Mucosa of descending colon (tissue), 3 donors: ENCODE data around the gene GAK. TPM values are rescaled to one million over a fixed set of nuclear protein-coding genes. Genes with fewer than 3 reads are reported as not detected.

Source experiments
- ATAC-seq: fragments of 200-7000 bp; cut with Tn5 transposase; one replicate; pipeline ENCODE4 v1.9.1; 2020; ENCODE audit warnings: mild to moderate bottlenecking, moderate library complexity
- DNase-seq, 3 donors: peaks; one replicate each; pipeline ENCODE4 v3.0.0-alpha.2; 2020
- H3K36me3 ChIP-seq: fragments of 200-600 bp; one replicate; pipeline ENCODE4 v1.8.0; 2021; ENCODE audit warnings: low read depth, mild to moderate bottlenecking
- H3K4me1 ChIP-seq: fragments of 200-600 bp; one replicate; pipeline ENCODE4 v1.8.0; 2021; ENCODE audit warnings: low read depth, mild to moderate bottlenecking
- H3K4me3 ChIP-seq: fragments of 200-600 bp; one replicate; pipeline ENCODE4 v1.8.0; 2021; ENCODE audit warnings: mild to moderate bottlenecking
- H3K9me3 ChIP-seq: fragments of 200-600 bp; one replicate; pipeline ENCODE4 v1.8.0; 2021; ENCODE audit warnings: mild to moderate bottlenecking
- intact Hi-C, 2 donors: fragments of 100-400 bp; cut with DNase I in 1 of 2; cut with micrococcal nuclease in 1 of 2; formaldehyde crosslinking; loops; one replicate each; pipeline versions ENCODE4 v1.11.0 to v1.11.1; 2022; cut with DNase I, micrococcal nuclease
- total RNA-seq, 3 donors: library from RNA; stranded (reverse); fragmentation: NEBNext Ultra II Directional in 2 of 3; extraction: Animal tissue kit (Norgen Biotek cat#: 25700) in 2 of 3; gene quantifications; one replicate each; pipeline versions ENCODE4 v1.2.1 to v1.2.4, GENCODE V29; 2021 to 2023
- TF ChIP-seq, protein P1 (sequence below): fragments of 200-600 bp; IDR thresholded peaks from one replicate; pipeline ENCODE4 v1.8.0; 2022; ENCODE audit warnings: antibody characterized with exemption, mild to moderate bottlenecking
- donor health status: DM: no; HTN: no; CAD: no; lungs with moderate emphysema.
- donor health status: DM: no; HTN: no; CAD: no.
- donor health status: DM: no; HTN: yes; CAD: no.

The GAK gene
- total RNA-seq, 3 donors from 2014 or later: 155 to 259 (median 244) TPM

DNA sequence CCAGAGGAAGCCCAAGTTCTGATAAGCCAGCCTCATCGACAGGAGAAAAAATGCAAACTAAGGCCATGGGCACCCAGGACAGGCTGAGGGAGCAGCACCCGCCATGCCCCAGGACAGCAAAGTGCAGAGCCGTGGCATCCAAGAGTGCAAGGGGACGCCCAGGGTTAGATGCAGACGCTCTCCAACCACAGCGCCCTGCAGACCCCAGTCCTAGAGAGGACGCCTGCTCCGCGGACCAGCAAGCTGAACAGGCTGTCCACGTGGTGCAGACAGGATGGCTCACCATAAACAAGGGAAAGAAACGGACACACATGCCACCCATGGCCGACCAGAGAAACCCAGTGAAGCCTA is 32.6 kb downstream of the GAK start:
- intact Hi-C loops: no loop called here
- no peak for DNase-seq

DNA sequence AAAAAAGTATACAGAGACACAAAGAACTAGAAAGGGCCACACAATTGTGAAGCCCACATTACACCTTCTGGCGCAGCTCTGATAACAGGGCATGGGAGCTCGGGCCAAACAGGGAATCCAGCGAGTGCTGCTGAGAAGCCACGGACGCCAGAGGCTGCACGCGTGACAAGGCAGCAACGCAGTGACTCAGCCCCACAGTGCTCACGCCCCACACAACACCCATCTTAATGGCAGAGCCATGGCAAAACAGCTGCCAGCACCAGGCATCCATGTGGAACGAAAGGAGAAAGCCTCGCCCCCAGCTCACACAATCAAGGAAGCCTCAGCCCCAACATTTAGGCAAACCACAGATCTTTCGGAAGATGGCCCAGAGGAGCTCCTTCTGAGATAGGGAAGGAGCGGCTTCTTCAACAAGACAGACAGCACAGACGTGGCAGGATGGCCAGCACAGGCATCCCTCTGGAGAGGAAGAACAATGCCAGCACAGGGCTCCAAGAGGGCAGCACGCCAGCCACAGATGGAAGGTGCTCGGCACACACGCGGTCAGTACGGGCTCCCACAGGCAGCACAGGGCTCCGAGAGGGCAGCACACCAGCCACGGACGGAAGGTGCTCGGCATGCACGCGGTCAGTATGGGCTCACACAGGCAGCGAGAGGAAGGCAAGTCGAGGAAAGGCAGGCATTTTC is 33.1 kb downstream of the GAK start:
- ATAC-seq (no peak), DNase-seq (peak in 1 of 3 donors; percentile 43)
- Histone ChIP-seq H3K36me3 (no peaks in the 10 kb centered on the region), H3K4me3 (no peak overlapping the region), H3K9me3 (no peaks in the 10 kb centered on the region), H3K4me1 (no peaks in the 10 kb centered on the region)
- intact Hi-C loops: no loop called here
- TF ChIP-seq, protein P1, sequence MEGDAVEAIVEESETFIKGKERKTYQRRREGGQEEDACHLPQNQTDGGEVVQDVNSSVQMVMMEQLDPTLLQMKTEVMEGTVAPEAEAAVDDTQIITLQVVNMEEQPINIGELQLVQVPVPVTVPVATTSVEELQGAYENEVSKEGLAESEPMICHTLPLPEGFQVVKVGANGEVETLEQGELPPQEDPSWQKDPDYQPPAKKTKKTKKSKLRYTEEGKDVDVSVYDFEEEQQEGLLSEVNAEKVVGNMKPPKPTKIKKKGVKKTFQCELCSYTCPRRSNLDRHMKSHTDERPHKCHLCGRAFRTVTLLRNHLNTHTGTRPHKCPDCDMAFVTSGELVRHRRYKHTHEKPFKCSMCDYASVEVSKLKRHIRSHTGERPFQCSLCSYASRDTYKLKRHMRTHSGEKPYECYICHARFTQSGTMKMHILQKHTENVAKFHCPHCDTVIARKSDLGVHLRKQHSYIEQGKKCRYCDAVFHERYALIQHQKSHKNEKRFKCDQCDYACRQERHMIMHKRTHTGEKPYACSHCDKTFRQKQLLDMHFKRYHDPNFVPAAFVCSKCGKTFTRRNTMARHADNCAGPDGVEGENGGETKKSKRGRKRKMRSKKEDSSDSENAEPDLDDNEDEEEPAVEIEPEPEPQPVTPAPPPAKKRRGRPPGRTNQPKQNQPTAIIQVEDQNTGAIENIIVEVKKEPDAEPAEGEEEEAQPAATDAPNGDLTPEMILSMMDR: no peak

More for the DNA sequence above, 32.6 kb downstream of the GAK start:
- no peaks in the 10 kb centered on the region for H3K36me3 ChIP-seq
- no peak for ATAC-seq
- TF ChIP-seq, protein P1: no peak
- H3K4me3 ChIP-seq: no peak overlapping the region
- no peaks in the 10 kb centered on the region for H3K4me1 ChIP-seq
- no peaks in the 10 kb centered on the region for H3K9me3 ChIP-seq

DNA sequence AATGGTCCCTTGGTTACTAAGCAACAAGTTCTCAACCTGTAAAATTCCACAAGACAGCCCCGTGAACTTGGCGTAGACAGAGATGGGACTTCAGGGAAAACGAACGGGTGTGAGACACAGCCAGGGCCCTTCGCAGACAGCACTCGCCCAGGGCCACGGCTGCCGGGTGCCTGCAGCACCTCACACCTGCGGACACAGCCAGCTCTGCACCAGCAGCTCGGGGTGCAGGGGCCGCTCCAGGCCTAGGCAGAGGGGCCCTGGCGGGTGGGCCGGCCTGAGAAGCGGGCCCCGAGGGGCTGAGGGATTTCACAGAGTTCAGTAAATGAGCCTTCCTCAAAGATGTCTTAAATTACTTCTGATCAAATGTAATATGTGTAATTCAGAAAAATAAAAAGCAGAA is 34.0 kb downstream of the GAK start:
- intact Hi-C loops: no loop called here
- Histone ChIP-seq H3K9me3 (no peaks in the 10 kb centered on the region), H3K4me1 (no peaks in the 10 kb centered on the region), H3K4me3 (no peak overlapping the region), H3K36me3 (peaks cover 4% of the 10 kb centered on the region)
- TF ChIP-seq, protein P1: no peak
- DNase-seq (peak in 1 of 3 donors; percentile 22), ATAC-seq (no peak)

DNA sequence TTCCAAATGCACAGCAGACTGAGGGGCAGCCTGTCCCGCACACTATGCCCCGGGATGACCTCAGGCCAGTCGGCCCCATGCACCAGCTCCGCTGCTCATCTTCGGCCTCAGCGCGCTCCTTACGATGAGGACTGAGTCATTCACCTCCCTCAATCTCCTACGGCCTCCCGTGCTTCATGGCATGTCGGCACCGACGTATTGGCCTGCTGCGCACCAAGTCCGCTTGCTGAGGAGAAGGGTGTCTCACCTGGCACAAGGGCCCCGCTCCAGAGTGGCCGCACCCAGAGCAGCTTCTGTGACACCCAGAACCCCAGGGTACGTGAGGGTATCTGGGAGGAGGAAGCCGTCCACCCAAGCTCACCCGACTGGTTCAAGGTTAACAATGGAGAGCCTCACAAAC is 35.5 kb downstream of the GAK start:
- TF ChIP-seq, protein P1: no peak
- Histone ChIP-seq H3K4me3 (no peak overlapping the region), H3K9me3 (no peaks in the 10 kb centered on the region), H3K36me3 (peaks cover 4% of the 10 kb centered on the region), H3K4me1 (no peaks in the 10 kb centered on the region)
- ATAC-seq (no peak), DNase-seq (peak in 1 of 3 donors; percentile 47)
- intact Hi-C loops: no loop called here

DNA sequence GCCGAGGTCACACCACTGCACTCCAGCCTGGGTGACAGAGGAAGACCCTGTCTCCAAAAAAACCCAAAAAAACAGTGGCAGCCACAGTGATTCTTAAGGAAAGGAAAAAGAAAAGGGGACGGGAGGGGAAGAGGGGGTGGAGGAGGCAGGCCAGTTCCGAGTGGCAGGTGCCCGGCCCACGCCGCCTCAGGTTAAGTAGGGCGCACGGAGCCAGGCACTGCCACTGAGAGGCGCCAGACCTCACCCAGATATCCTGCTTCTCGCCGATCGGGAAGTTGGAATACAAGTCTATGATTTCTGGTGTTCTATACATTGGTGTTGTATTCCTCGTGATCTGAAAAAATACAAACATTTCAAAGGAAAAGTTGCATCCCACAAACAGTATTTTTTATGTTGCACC is 35.9 kb downstream of the GAK start:
- Histone ChIP-seq H3K4me1 (no peaks in the 10 kb centered on the region), H3K9me3 (no peaks in the 10 kb centered on the region), H3K4me3 (no peak overlapping the region), H3K36me3 (peaks cover 4% of the 10 kb centered on the region)
- DNase-seq (no peak), ATAC-seq (no peak)
- TF ChIP-seq, protein P1: no peak
- intact Hi-C loops: no loop called here

DNA sequence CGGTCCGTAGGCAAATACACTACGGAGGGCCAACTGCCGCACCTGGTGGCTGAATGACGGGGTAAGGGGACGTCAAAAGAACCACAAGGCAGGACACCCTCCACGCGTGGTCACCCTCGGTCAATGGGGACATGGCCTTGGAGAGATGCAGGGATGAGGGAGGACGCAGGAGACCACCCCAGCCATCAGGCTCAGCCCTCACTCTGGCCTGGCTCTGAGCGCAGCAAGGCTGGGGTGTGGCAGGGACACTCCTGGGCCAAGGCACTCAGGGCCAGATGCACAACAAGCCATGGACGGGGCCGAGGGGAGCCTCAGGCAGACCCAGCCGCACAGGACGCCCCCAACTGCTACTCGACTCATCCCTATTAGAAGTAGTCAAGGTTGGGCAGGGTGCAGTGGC is 36.5 kb downstream of the GAK start:
- Histone ChIP-seq H3K4me1 (no peaks in the 10 kb centered on the region), H3K9me3 (no peaks in the 10 kb centered on the region), H3K36me3 (peaks cover 4% of the 10 kb centered on the region), H3K4me3 (no peak overlapping the region)
- TF ChIP-seq, protein P1: no peak
- intact Hi-C loops: no loop called here
- ATAC-seq (no peak), DNase-seq (no peak)
